NB4 (cell line): ENCODE results near the gene AUTS2.

Source experiments
- DNase-seq: peaks from one replicate; pipeline ENCODE4 v3.0.0; 2010; ENCODE audit warnings: low read depth
- H3K4me3 ChIP-seq: one replicate; pipeline ENCODE4 v1.5.1; 2011; ENCODE audit warnings: mild to moderate bottlenecking, low read depth, low read length, moderate library complexity
- CTCF ChIP-seq: IDR thresholded peaks from one replicate; pipeline ENCODE4 v1.5.1; 2012; ENCODE audit warnings: low read depth, low read length
- MYC ChIP-seq: IDR thresholded peaks from 2 replicates; pipeline ENCODE4 v1.6.1; 2011; ENCODE audit warnings: low read depth, low read length
- POLR2A ChIP-seq: IDR thresholded peaks from 2 replicates; pipeline ENCODE4 v1.6.1; 2011; ENCODE audit warnings: mild to moderate bottlenecking; ENCODE audit not compliant: insufficient read length; ENCODE audit errors: extremely low read depth
- TF ChIP-seq, protein P1 (sequence below): IDR thresholded peaks from 2 replicates; pipeline ENCODE4 v1.6.1; 2011; ENCODE audit warnings: low read depth, low read length

The AUTS2 gene

GRCh38 chr7:69677054-69677852, 79.0 kb downstream of the AUTS2 start:
- peak; percentile 49 for DNase-seq
- no peak overlapping the region for H3K4me3 ChIP-seq
- TF ChIP-seq, protein P1, sequence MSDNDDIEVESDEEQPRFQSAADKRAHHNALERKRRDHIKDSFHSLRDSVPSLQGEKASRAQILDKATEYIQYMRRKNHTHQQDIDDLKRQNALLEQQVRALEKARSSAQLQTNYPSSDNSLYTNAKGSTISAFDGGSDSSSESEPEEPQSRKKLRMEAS: no peak
- peak; percentile 73 for TF ChIP-seq CTCF
- no peak for TF ChIP-seq MYC

GRCh38 chr7:69677881-69678493, 79.7 kb downstream of the AUTS2 start:
- no peak overlapping the region for H3K4me3 ChIP-seq
- TF ChIP-seq, protein P1: no peak
- no peak for TF ChIP-seq POLR2A
- TF ChIP-seq CTCF: no peak
- no peak for TF ChIP-seq MYC
- no peak for DNase-seq

- TF ChIP-seq CTCF: no peak
- TF ChIP-seq MYC: no peak
- TF ChIP-seq POLR2A: no peak
- TF ChIP-seq, protein P1: no peak
- H3K4me3 ChIP-seq: no peak overlapping the region
- peak; percentile 46 for DNase-seq
Measured at GRCh38 chr7:69678494-69679187, 80.4 kb downstream of the AUTS2 start.

DNA sequence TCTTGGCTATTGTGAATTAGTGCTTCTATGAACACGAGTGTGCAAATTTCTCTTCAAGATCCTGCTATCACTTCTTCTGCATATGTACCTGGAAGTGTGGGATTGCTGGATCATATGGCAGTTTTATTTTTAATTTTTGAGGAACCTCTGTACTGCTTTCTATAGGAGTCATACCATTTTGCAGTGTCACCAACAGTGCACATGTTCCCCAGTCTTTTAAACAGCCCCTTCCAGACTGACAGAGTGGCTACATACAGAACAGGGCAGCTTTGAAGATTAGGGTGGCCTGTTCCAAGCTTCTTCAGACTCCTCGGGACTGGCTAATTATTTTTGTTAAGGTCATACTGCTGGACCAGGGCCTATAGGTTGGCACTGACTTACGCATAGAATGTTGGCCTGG, 82.9 kb downstream of the AUTS2 start:
- TF ChIP-seq CTCF: no peak
- TF ChIP-seq MYC: no peak
- TF ChIP-seq POLR2A: no peak
- TF ChIP-seq, protein P1: no peak
- peak; percentile 56 for DNase-seq

GRCh38 chr7:69682518-69682917, 84.2 kb downstream of the AUTS2 start:
- peak; percentile 87 for DNase-seq
- TF ChIP-seq MYC (no peak), CTCF (no peak), POLR2A (no peak)
- TF ChIP-seq, protein P1: no peak

More for the DNA sequence above, 82.9 kb downstream of the AUTS2 start:
- no peak overlapping the region for H3K4me3 ChIP-seq

More at GRCh38 chr7:69682518-69682917, 84.2 kb downstream of the AUTS2 start:
- H3K4me3 ChIP-seq: peak overlapping the region; percentile 24
